Upper lobe of left lung (tissue), 6 donors: Measurements from ENCODE around the gene NEU4. TPM values are rescaled to one million over a fixed set of nuclear protein-coding genes. Genes with fewer than 3 reads are reported as not detected.

Source experiments
- ATAC-seq, 2 donors: fragments of 200-7000 bp; cut with Tn5 transposase; one replicate each; pipeline ENCODE4 v1.9.1; 2022; ENCODE audit warnings: mild to moderate bottlenecking in 2 of 2, moderate library complexity in 2 of 2; ENCODE audit not compliant: low FRiP score in 2 of 2
- DNase-seq, 2 donors: peaks; one replicate each; pipeline ENCODE4 v3.0.0-alpha.2; 2019 to 2020
- H3K27ac ChIP-seq, 4 donors: fragments of 200-600 bp; sonication (generic); one replicate each; pipeline ENCODE4 v1.5.1; 2016 to 2019
- H3K27me3 ChIP-seq, 4 donors: fragments of 200-600 bp; sonication (generic); one replicate each; pipeline ENCODE4 v1.5.1; 2017 to 2019
- H3K36me3 ChIP-seq, 4 donors: fragments of 200-600 bp; sonication (generic); one replicate each; pipeline ENCODE4 v1.5.1; 2016 to 2019
- H3K4me1 ChIP-seq, 4 donors: fragments of 200-600 bp; sonication (generic); one replicate each; pipeline ENCODE4 v1.5.1; 2018 to 2019
- H3K4me3 ChIP-seq, 4 donors: fragments of 200-600 bp; sonication (generic); one replicate each; pipeline ENCODE4 v1.5.1; 2017 to 2019; ENCODE audit warnings: mild to moderate bottlenecking in 2 of 4, moderate library complexity in 1 of 4
- H3K9me3 ChIP-seq, 4 donors: fragments of 200-600 bp; sonication (generic); one replicate each; pipeline ENCODE4 v1.5.1; 2018 to 2019
- EP300 ChIP-seq, 4 donors: sonication (generic); formaldehyde crosslinking; IDR thresholded peaks; one replicate each; pipeline ENCODE4 v1.5.1; 2017; ENCODE audit warnings: antibody characterized with exemption in 4 of 4, control low read depth in 2 of 4
- POLR2A ChIP-seq, 4 donors: fragments of 450-650 bp; IDR thresholded peaks; one replicate each; pipeline ENCODE4 v1.5.1; 2016 to 2017; ENCODE audit warnings: antibody characterized with exemption in 4 of 4, mild to moderate bottlenecking in 2 of 4
- POLR2AphosphoS5 ChIP-seq, 2 donors: sonication (generic); formaldehyde crosslinking; IDR thresholded peaks; one replicate each; pipeline ENCODE4 v1.5.1; 2017; ENCODE audit warnings: antibody characterized with exemption in 2 of 2
- WGBS, 2 donors: methylation state at CpG; one replicate each; pipeline ENCODE4 v1.1.5; 2017 to 2018; 5-methylcytosine and 5-hydroxymethylcytosine counted together
- total RNA-seq, 6 donors: library from RNA; depleted of rRNA in 4 of 6; stranded (reverse); fragments of >200 nt in 4 of 6; gene quantifications; one replicate each; pipeline versions ENCODE4 v1.1.0 to v1.2.1, GENCODE V29; 2016 to 2021
- TF ChIP-seq, protein P1 (sequence below), 6 experiments: fragments of 450-650 bp in 4 of 6; fragments of 200-600 bp in 2 of 6; sonication (generic) in 2 of 6; IDR thresholded peaks; one replicate each; pipeline ENCODE4 v1.5.1; 2016 to 2019; ENCODE audit warnings: antibody characterized with exemption in 6 of 6
- donor health status: DM: no; HTN: no; CAD: no; lungs with moderate emphysema.
- donor health status: DM: no; HTN: yes; CAD: no; lungs with severe emphysema.

The NEU4 gene
- total RNA-seq, 6 donors from 2014 or later, result 2.9 TPM; not detected in 5

DNA sequence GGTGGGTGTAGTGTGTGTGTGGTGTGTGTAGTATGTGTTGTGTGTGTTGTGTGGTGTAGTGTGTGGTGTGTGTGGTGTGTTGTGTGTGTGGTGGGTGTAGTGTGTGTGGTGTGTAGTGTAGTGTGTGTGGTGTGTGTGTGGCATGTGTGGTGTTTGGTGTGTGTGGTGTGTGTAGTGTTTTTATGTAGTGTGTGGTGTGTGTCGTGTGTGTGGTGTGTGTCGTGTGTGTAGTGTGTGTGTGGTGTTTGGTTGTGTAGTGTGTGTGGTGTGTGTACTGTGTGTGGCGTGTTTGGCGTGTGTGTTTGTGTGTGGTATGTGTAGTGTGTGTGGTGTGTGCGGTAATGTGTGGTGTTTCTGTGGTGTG, 55.8 kb downstream of the NEU4 start:
- WGBS, 2 donors, result 94 to 96% methylated on average over 5 of the region's 5 CpGs
- Histone ChIP-seq H3K4me1 (peaks cover 0 to 16% (median 11%) of the 10 kb centered on the region in 4 donors), H3K9me3 (no peaks in the 10 kb centered on the region), H3K27me3 (peaks cover 0 to 15% (median 4%) of the 10 kb centered on the region in 4 donors), H3K27ac (peak overlapping the region in 1 of 4 donors; percentile 36), H3K4me3 (no peak overlapping the region), H3K36me3 (no peaks in the 10 kb centered on the region)
- DNase-seq (no peak), ATAC-seq (no peak)
- TF ChIP-seq POLR2A (IDR thresholded peaks at IDR 0.05), result no peak

- H3K27ac ChIP-seq, result peak overlapping the region in 1 of 4 donors; percentile 36
- TF ChIP-seq, protein P1, sequence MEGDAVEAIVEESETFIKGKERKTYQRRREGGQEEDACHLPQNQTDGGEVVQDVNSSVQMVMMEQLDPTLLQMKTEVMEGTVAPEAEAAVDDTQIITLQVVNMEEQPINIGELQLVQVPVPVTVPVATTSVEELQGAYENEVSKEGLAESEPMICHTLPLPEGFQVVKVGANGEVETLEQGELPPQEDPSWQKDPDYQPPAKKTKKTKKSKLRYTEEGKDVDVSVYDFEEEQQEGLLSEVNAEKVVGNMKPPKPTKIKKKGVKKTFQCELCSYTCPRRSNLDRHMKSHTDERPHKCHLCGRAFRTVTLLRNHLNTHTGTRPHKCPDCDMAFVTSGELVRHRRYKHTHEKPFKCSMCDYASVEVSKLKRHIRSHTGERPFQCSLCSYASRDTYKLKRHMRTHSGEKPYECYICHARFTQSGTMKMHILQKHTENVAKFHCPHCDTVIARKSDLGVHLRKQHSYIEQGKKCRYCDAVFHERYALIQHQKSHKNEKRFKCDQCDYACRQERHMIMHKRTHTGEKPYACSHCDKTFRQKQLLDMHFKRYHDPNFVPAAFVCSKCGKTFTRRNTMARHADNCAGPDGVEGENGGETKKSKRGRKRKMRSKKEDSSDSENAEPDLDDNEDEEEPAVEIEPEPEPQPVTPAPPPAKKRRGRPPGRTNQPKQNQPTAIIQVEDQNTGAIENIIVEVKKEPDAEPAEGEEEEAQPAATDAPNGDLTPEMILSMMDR (IDR thresholded peaks at IDR 0.05), result no peak
- TF ChIP-seq POLR2A (IDR thresholded peaks at IDR 0.05), result no peak
- no peak for TF ChIP-seq POLR2AphosphoS5 (IDR thresholded peaks at IDR 0.05)
- TF ChIP-seq EP300 (IDR thresholded peaks at IDR 0.05), result no peak
- H3K36me3 ChIP-seq, result no peaks in the 10 kb centered on the region
- WGBS, 2 donors, result 87 to 90% methylated on average over 3 of the region's 3 CpGs
- ATAC-seq, result no peak
- DNase-seq, result no peak
- no peaks in the 10 kb centered on the region for H3K9me3 ChIP-seq
- H3K4me1 ChIP-seq, result peaks cover 0 to 12% (median 9%) of the 10 kb centered on the region in 4 donors
- H3K4me3 ChIP-seq, result no peak overlapping the region
- peaks cover 0 to 15% (median 4%) of the 10 kb centered on the region in 4 donors for H3K27me3 ChIP-seq
These were observed 56.5 kb downstream of the NEU4 start for GRCh38 chr2:241865416-241865956.

DNA sequence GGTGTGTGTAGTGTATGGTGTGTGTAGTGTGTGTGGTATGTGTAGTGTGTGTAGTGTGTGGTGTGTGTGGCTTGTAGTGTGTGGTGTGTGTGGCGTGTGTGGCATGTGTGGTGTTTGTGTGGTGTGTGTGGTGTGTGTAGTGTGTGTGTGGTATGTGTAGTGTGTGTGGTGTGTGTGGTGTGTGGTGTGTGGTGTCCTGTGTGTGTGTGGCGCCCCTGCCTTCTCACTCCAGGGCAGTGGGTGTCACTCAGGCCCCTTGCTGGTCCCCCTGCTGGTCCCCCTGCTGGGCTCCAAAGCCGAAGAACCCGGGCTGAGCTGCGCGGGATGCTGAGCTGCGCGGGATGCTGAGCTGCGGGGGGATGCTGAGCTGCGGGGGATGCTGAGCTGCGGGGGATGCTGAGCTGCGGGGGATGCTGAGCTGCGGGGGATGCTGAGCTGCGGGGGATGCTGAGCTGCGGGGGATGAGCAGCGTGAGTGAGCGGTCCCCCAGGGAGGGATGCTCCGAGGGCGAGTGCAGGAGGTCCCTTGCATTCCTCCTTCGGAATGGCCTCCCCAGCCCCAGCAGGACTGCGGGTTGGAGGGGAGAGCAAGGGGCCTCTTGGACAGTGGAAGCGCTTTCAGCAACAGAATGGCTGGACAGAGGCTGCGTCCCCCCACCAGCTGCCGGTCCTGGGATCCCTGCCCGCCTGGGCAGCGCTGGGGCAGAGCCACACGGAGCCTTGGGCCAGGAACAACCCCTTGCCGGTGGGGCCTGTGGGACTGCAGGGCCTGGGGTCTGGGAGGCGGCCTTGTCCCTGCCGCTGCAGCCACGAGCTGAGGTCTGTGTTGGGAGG, 57.2 kb downstream of the NEU4 start:
- H3K36me3 ChIP-seq, result no peaks in the 10 kb centered on the region
- no peak for ATAC-seq
- H3K27me3 ChIP-seq, result peaks cover 0 to 15% (median 4%) of the 10 kb centered on the region in 4 donors

More for the DNA sequence above, 57.2 kb downstream of the NEU4 start:
- H3K4me3 ChIP-seq, result no peak overlapping the region
- TF ChIP-seq POLR2A (IDR thresholded peaks at IDR 0.05), result no peak
- TF ChIP-seq, protein P1 (IDR thresholded peaks at IDR 0.05), result no peak
- no peak for TF ChIP-seq EP300 (IDR thresholded peaks at IDR 0.05)
- no peak for TF ChIP-seq POLR2AphosphoS5 (IDR thresholded peaks at IDR 0.05)
- H3K27ac ChIP-seq, result peak overlapping the region in 1 of 4 donors; percentile 36
- H3K9me3 ChIP-seq, result no peaks in the 10 kb centered on the region
- WGBS, 2 donors, result 18 to 20% methylated on average over 10 to 31 of the region's 31 CpGs
- DNase-seq, result peak in 1 of 2 donors; percentile 71
- H3K4me1 ChIP-seq, result peaks cover 0 to 12% (median 8%) of the 10 kb centered on the region in 4 donors

Other genes with a start within 250 kb of the NEU4 start
- gene THAP4, start 172.0 kb upstream of the NEU4 start, total RNA-seq, result 10 to 100 TPM; 36.6 to 85.9 (median 48.1) TPM
- 100 to 1,000 TPM in 1 of 6 donors, 10 to 100 TPM in 5; 53.1 to 213 (median 68.1) TPM for gene ATG4B, start 171.5 kb upstream of the NEU4 start, total RNA-seq
- gene DTYMK, start 122.4 kb upstream of the NEU4 start, total RNA-seq, result 10 to 100 TPM; 10.2 to 43.0 (median 19.6) TPM
- 100 to 1,000 TPM in 1 of 6 donors, 10 to 100 TPM in 5; 20.2 to 181 (median 41.5) TPM for gene ING5, start 107.2 kb upstream of the NEU4 start, total RNA-seq
- 100 to 1,000 TPM in 1 of 6 donors, 10 to 100 TPM in 5; 12.5 to 155 (median 35.8) TPM for gene D2HGDH, start 74.6 kb upstream of the NEU4 start, total RNA-seq
- 1 to 10 TPM in 1 of 6 donors, under 1 TPM in 2, not detected in 3; 0.59 to 2.1 (median 0.91) TPM for gene GAL3ST2, start 32.4 kb upstream of the NEU4 start, total RNA-seq
- gene PDCD1, start 49.7 kb downstream of the NEU4 start, total RNA-seq, result 1 to 10 TPM in 2 of 6 donors, under 1 TPM in 3, not detected in 1; 0.49 to 4.2 (median 0.91) TPM
- gene RTP5, start 60.5 kb downstream of the NEU4 start, total RNA-seq, result 1 to 10 TPM in 2 of 6 donors, under 1 TPM in 3, not detected in 1; 0.14 to 2.1 (median 0.69) TPM